WTC11 (cell line): ENCODE data around the gene SPEF1. TPM values are rescaled to one million over a fixed set of nuclear protein-coding genes. Genes with fewer than 3 reads are reported as not detected.

Experiments used
- ATAC-seq: fragments of 200-7000 bp; cut with Tn5 transposase; 2 replicates; pipeline ENCODE4 v1.10.0; 2021; ENCODE audit warnings: mild to moderate bottlenecking, moderate library complexity
- CTCF ChIA-PET: fragments of 300-600 bp; sonication (Branson Sonifier 250); formaldehyde crosslinking; loops from one replicate; lab custom pipeline; 2021; ENCODE audit warnings: antibody characterized with exemption; lab: Charles Lee
- POLR2A ChIA-PET: fragments of 350-600 bp; sonication (Branson Sonifier 250); formaldehyde crosslinking; loops from one replicate; lab custom pipeline; 2021; ENCODE audit warnings: antibody characterized with exemption; lab: Charles Lee
- DNase-seq: peaks from one replicate; pipeline ENCODE4 v3.0.0; 2021; ENCODE audit warnings: low spot score
- H3K27ac Mint-ChIP-seq: 2 replicates; pipeline ENCODE4 v1.8.0; 2021; ENCODE audit warnings: mixed read lengths
- H3K27me3 Mint-ChIP-seq: 2 replicates; pipeline ENCODE4 v1.8.0; 2021; ENCODE audit warnings: low read depth, mild to moderate bottlenecking, moderate library complexity, mixed read lengths
- H3K36me3 Mint-ChIP-seq: 2 replicates; pipeline ENCODE4 v1.8.0; 2021; ENCODE audit warnings: mixed read lengths
- H3K4me1 Mint-ChIP-seq: 2 replicates; pipeline ENCODE4 v1.8.0; 2022; ENCODE audit warnings: mixed read lengths
- H3K4me3 Mint-ChIP-seq: 2 replicates; pipeline ENCODE4 v1.8.0; 2021; ENCODE audit warnings: mild to moderate bottlenecking, moderate library complexity, mixed read lengths
- H3K9me3 Mint-ChIP-seq: 2 replicates; pipeline ENCODE4 v1.8.0; 2021; ENCODE audit warnings: mixed read lengths
- CREM ChIP-seq: sonication (generic); formaldehyde crosslinking; IDR thresholded peaks from 2 replicates; pipeline ENCODE4 v1.8.1; 2022; ENCODE audit warnings: mild to moderate bottlenecking, missing genetic modification reagents, moderate library complexity
- CTCF ChIP-seq: fragments of 200-600 bp; IDR thresholded peaks from 2 replicates; pipeline ENCODE4 v1.8.0; 2022; ENCODE audit warnings: antibody characterized with exemption
- ESRRA ChIP-seq: sonication (generic); formaldehyde crosslinking; IDR thresholded peaks from 2 replicates; pipeline ENCODE4 v1.8.1; 2022; ENCODE audit warnings: mild to moderate bottlenecking, missing genetic modification reagents, borderline replicate concordance
- FOXJ3 ChIP-seq: sonication (generic); formaldehyde crosslinking; IDR thresholded peaks from 2 replicates; pipeline ENCODE4 v1.9.0; 2021; ENCODE audit warnings: missing genetic modification reagents, mild to moderate bottlenecking, borderline replicate concordance
- GABPB1 ChIP-seq: sonication (generic); formaldehyde crosslinking; IDR thresholded peaks from 2 replicates; pipeline ENCODE4 v1.8.1; 2023; ENCODE audit warnings: mild to moderate bottlenecking, missing genetic modification reagents
- RORB ChIP-seq: fragments of 250-450 bp; sonication (Bioruptor Pico); IDR thresholded peaks from 2 replicates; pipeline ENCODE4 v1.9.0; 2021; ENCODE audit warnings: mild to moderate bottlenecking
- TEAD1 ChIP-seq: sonication (generic); formaldehyde crosslinking; IDR thresholded peaks from 2 replicates; pipeline ENCODE4 v1.8.0; 2022; ENCODE audit warnings: mild to moderate bottlenecking, missing genetic modification reagents
- TP53 ChIP-seq: sonication (generic); formaldehyde crosslinking; IDR thresholded peaks from 2 replicates; pipeline ENCODE4 v1.8.1; 2023; ENCODE audit warnings: mild to moderate bottlenecking, missing genetic modification reagents
- ZNF121 ChIP-seq: sonication (generic); formaldehyde crosslinking; IDR thresholded peaks from 2 replicates; pipeline ENCODE4 v1.8.0; 2023; ENCODE audit warnings: missing genetic modification reagents
- ZNF263 ChIP-seq: sonication (generic); formaldehyde crosslinking; IDR thresholded peaks from 2 replicates; pipeline ENCODE4 v1.8.1; 2022; ENCODE audit warnings: low read depth, mild to moderate bottlenecking, moderate library complexity, missing genetic modification reagents
- ZNF317 ChIP-seq: sonication (generic); formaldehyde crosslinking; IDR thresholded peaks from 2 replicates; pipeline ENCODE4 v1.8.1; 2023; ENCODE audit warnings: low read depth, mild to moderate bottlenecking, moderate library complexity, missing genetic modification reagents, borderline replicate concordance
- ZNF423 ChIP-seq: fragments of 250-450 bp; sonication (Bioruptor Pico); IDR thresholded peaks from 2 replicates; pipeline ENCODE4 v2.1.2; 2022; ENCODE audit warnings: mild to moderate bottlenecking, moderate library complexity
- ZNF425 ChIP-seq: fragments of 250-450 bp; sonication (Bioruptor Pico); conservative IDR thresholded peaks from 2 replicates; pipeline ENCODE4 v1.9.0; 2021; ENCODE audit warnings: mild to moderate bottlenecking
- total RNA-seq: library from RNA; stranded (reverse); gene quantifications from 3 replicates; pipeline ENCODE4 v1.2.3, GENCODE V29; 2021
- TF ChIP-seq, protein P1 (sequence below): sonication (generic); formaldehyde crosslinking; conservative IDR thresholded peaks from 2 replicates; pipeline ENCODE4 v1.8.1; 2023; ENCODE audit warnings: mild to moderate bottlenecking, low read depth, missing genetic modification reagents, moderate library complexity
- TF ChIP-seq, protein P2 (sequence below): sonication (generic); formaldehyde crosslinking; IDR thresholded peaks from 2 replicates; pipeline ENCODE4 v1.8.1; 2023; ENCODE audit warnings: mild to moderate bottlenecking, missing genetic modification reagents, moderate library complexity
- TF ChIP-seq, protein P3 (sequence below): sonication (generic); formaldehyde crosslinking; IDR thresholded peaks from 2 replicates; pipeline ENCODE4 v1.8.0; 2022; ENCODE audit warnings: mild to moderate bottlenecking, missing genetic modification reagents
- TF ChIP-seq, protein P4 (sequence below): sonication (generic); formaldehyde crosslinking; IDR thresholded peaks from 2 replicates; pipeline ENCODE4 v1.8.1; 2022; ENCODE audit warnings: mild to moderate bottlenecking, moderate library complexity, missing genetic modification reagents
- TF ChIP-seq, protein P5 (sequence below): sonication (generic); formaldehyde crosslinking; IDR thresholded peaks from 2 replicates; pipeline ENCODE4 v1.8.1; 2022; ENCODE audit warnings: missing genetic modification reagents, borderline replicate concordance

The SPEF1 gene
- total RNA-seq, 1 experiment from 2014 or later, result 0.72 TPM

GRCh38 chr20:3795511-3796468 lies 14.5 kb upstream of the SPEF1 start, which contains the start of gene CDC25B (continued):
- TF ChIP-seq, protein P1, sequence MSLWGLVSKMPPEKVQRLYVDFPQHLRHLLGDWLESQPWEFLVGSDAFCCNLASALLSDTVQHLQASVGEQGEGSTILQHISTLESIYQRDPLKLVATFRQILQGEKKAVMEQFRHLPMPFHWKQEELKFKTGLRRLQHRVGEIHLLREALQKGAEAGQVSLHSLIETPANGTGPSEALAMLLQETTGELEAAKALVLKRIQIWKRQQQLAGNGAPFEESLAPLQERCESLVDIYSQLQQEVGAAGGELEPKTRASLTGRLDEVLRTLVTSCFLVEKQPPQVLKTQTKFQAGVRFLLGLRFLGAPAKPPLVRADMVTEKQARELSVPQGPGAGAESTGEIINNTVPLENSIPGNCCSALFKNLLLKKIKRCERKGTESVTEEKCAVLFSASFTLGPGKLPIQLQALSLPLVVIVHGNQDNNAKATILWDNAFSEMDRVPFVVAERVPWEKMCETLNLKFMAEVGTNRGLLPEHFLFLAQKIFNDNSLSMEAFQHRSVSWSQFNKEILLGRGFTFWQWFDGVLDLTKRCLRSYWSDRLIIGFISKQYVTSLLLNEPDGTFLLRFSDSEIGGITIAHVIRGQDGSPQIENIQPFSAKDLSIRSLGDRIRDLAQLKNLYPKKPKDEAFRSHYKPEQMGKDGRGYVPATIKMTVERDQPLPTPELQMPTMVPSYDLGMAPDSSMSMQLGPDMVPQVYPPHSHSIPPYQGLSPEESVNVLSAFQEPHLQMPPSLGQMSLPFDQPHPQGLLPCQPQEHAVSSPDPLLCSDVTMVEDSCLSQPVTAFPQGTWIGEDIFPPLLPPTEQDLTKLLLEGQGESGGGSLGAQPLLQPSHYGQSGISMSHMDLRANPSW (CRISPR knock-in tag), result no peak
- TF ChIP-seq ZNF425, result no peak
- peak; percentile 80 for TF ChIP-seq CREM (CRISPR knock-in tag)
- TF ChIP-seq FOXJ3 (CRISPR knock-in tag), result no peak
- TF ChIP-seq ZNF423 (CRISPR knock-in tag), result peak; percentile 95
- no peak for TF ChIP-seq CTCF
- peak; percentile 96 for TF ChIP-seq ESRRA (CRISPR knock-in tag)
- TF ChIP-seq, protein P2, sequence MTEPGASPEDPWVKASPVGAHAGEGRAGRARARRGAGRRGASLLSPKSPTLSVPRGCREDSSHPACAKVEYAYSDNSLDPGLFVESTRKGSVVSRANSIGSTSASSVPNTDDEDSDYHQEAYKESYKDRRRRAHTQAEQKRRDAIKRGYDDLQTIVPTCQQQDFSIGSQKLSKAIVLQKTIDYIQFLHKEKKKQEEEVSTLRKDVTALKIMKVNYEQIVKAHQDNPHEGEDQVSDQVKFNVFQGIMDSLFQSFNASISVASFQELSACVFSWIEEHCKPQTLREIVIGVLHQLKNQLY (CRISPR knock-in tag), result no peak
- TF ChIP-seq GABPB1 (CRISPR knock-in tag), result peak; percentile 77
- TF ChIP-seq, protein P3, sequence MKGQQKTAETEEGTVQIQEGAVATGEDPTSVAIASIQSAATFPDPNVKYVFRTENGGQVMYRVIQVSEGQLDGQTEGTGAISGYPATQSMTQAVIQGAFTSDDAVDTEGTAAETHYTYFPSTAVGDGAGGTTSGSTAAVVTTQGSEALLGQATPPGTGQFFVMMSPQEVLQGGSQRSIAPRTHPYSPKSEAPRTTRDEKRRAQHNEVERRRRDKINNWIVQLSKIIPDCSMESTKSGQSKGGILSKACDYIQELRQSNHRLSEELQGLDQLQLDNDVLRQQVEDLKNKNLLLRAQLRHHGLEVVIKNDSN (CRISPR knock-in tag), result peak; percentile 60; the same call in 1 of the 2 replicates

DNA sequence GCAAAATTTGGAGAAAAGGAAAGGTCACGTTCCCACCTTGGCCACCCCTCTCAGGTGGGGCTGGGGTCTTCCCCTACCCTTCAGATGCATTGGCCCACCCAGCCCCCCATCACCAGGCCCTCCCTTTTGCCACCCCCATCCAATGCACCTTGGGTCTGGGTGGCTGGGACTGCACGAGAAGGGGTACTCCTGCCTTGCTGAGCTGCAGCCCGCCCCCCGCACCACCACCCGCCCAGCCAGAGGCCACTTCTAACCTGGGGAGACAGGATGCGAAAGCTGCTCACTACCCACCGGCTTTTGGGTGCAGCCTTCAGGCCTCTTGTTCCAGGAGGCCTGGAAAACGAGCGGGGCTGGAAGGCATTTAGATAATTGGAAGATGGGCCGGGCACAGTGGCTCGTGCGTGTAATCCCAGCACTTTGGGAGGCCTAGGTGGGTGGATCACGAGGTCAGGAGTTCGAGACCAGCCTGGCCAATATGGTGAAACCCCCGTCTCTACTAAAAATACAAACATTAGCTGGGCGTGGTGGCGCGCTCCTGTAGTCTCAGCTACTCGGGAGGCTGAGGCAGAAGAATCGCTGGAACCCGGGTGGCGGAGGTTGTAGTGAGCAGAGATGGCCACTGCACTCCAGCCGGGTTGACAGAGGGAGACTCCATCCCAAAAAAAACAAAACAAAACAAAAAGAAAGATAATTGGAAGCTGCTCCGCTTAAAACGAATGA lies 13.6 kb upstream of the SPEF1 start:
- DNase-seq (no peak), ATAC-seq (no peak)
- Mint-ChIP-seq H3K27me3 (peaks cover 12% of the 10 kb centered on the region; the same call in 1 of the 2 replicates), H3K36me3 (no peaks in the 10 kb centered on the region), H3K4me1 (peaks cover 38% of the 10 kb centered on the region), H3K27ac (no peak overlapping the region), H3K9me3 (no peaks in the 10 kb centered on the region), H3K4me3 (peak overlapping the region; percentile 82)
- CTCF ChIA-PET, result interaction anchor here (0.7 to 2.8 kb wide), 4 partner anchors 9 to 25 kb away, joined by 4 to 29 read pairs (median 8); partner anchors contain the start of genes AP5S1, CENPB and SPEF1
- POLR2A ChIA-PET, result no interaction called here
- no peak for TF ChIP-seq CREM (CRISPR knock-in tag)
- TF ChIP-seq ZNF263 (CRISPR knock-in tag), result no peak
- no peak for TF ChIP-seq TP53 (CRISPR knock-in tag)
- TF ChIP-seq, protein P4, sequence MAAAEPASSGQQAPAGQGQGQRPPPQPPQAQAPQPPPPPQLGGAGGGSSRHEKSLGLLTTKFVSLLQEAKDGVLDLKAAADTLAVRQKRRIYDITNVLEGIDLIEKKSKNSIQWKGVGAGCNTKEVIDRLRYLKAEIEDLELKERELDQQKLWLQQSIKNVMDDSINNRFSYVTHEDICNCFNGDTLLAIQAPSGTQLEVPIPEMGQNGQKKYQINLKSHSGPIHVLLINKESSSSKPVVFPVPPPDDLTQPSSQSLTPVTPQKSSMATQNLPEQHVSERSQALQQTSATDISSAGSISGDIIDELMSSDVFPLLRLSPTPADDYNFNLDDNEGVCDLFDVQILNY (CRISPR knock-in tag), result no peak
- TF ChIP-seq TEAD1 (CRISPR knock-in tag), result no peak
- TF ChIP-seq, protein P5, sequence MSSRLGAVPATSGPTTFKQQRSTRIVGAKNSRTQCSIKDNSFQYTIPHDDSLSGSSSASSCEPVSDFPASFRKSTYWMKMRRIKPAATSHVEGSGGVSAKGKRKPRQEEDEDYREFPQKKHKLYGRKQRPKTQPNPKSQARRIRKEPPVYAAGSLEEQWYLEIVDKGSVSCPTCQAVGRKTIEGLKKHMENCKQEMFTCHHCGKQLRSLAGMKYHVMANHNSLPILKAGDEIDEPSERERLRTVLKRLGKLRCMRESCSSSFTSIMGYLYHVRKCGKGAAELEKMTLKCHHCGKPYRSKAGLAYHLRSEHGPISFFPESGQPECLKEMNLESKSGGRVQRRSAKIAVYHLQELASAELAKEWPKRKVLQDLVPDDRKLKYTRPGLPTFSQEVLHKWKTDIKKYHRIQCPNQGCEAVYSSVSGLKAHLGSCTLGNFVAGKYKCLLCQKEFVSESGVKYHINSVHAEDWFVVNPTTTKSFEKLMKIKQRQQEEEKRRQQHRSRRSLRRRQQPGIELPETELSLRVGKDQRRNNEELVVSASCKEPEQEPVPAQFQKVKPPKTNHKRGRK (CRISPR knock-in tag), result no peak
- no peak for TF ChIP-seq RORB
- TF ChIP-seq ZNF317 (CRISPR knock-in tag), result no peak
- no peak for TF ChIP-seq ZNF121 (CRISPR knock-in tag)
